NCI-H82 (cell line): ENCODE results near the gene SRCIN1.

Source experiments
- DNase-seq: peaks from one replicate; lab custom pipeline; 2025; lab: John Stamatoyannopoulos, UW

Gene SRCIN1

GRCh38 chr17:38583176-38583575 is 22.6 kb downstream of the SRCIN1 start:
- no peak for DNase-seq

- DNase-seq, result no peak
These were observed 23.7 kb downstream of the SRCIN1 start for GRCh38 chr17:38582069-38582468.

- DNase-seq, result peak; percentile 93
These were observed 25.8 kb downstream of the SRCIN1 start for GRCh38 chr17:38579934-38580333.

- DNase-seq, result no peak
These were observed 26.7 kb downstream of the SRCIN1 start for GRCh38 chr17:38579083-38579480.

- DNase-seq, result no peak
These were observed 27.3 kb downstream of the SRCIN1 start for GRCh38 chr17:38578229-38579082.

- DNase-seq, result no peak
These were observed 28.0 kb downstream of the SRCIN1 start for GRCh38 chr17:38577645-38578173.

- no peak for DNase-seq
These were observed 28.5 kb downstream of the SRCIN1 start for GRCh38 chr17:38577244-38577643.

GRCh38 chr17:38575781-38576180 is 30.0 kb downstream of the SRCIN1 start:
- DNase-seq, result no peak

- no peak for DNase-seq
These were observed 31.0 kb downstream of the SRCIN1 start for GRCh38 chr17:38574712-38575111.

GRCh38 chr17:38572669-38573365 is 32.9 kb downstream of the SRCIN1 start:
- peak; percentile 68 for DNase-seq

- DNase-seq, result peak; percentile 54
These were observed 33.7 kb downstream of the SRCIN1 start for GRCh38 chr17:38571833-38572668.

- DNase-seq, result no peak
These were observed 35.8 kb downstream of the SRCIN1 start for GRCh38 chr17:38569701-38570512.

- DNase-seq, result no peak
These were observed 36.8 kb downstream of the SRCIN1 start for GRCh38 chr17:38568845-38569510.

GRCh38 chr17:38568274-38568673 is 37.5 kb downstream of the SRCIN1 start:
- no peak for DNase-seq

- DNase-seq, result no peak
These were observed 38.4 kb downstream of the SRCIN1 start for GRCh38 chr17:38567350-38567749.

- DNase-seq, result no peak
These were observed 39.1 kb downstream of the SRCIN1 start for GRCh38 chr17:38566666-38567031.

- DNase-seq, result no peak
These were observed 39.7 kb downstream of the SRCIN1 start for GRCh38 chr17:38565853-38566665.

GRCh38 chr17:38564869-38565268 is 40.9 kb downstream of the SRCIN1 start:
- DNase-seq, result peak; percentile 89

- no peak for DNase-seq
These were observed 41.4 kb downstream of the SRCIN1 start for GRCh38 chr17:38564254-38564837.
